ENCODE data around the gene CCDC33. TPM values are rescaled to one million over a fixed set of nuclear protein-coding genes. Genes with fewer than 3 reads are reported as not detected.

The CCDC33 gene
- total RNA-seq, 4 donors from 2014 or later: not detected

DNA sequence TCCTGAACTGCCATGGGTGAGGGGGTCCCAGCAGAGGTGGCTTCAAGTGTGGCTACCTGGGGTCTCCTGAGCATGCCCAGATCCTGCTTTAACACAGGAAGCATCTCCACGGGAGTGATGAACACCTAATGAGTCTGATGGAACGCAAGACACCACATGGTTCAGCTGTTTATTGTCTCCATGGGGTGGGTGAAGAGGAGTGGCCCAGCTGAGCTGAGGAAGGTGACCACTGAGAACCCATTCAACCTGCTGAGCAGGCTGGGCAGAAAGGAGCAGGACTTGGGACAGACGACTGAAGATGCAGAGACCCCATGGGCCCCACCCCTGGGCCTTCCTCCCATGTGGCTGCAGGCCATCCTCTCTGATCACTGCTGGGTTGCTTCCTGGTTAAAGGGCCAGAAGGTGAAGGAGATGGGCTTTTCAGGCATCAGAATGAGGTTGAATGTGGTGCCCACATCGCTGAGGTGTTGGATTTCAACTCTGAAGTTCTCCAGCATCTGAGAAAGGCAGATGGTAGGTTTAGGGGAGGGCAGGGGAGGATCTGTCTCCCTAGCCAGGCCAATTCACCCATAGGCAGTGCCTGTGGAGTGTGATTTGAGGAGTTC lies 101.6 kb downstream of the CCDC33 start:
- 74 to 87% methylated on average over 4 of the region's 4 CpGs for WGBS, 2 donors
- DNase-seq (ENCODE audit: low spot score in 2 of 2): no peak
- Histone ChIP-seq H3K27ac (no peak overlapping the region), H3K4me1 (no peaks in the 10 kb centered on the region), H3K9me3 (no peaks in the 10 kb centered on the region), H3K4me3 (no peak overlapping the region), H3K36me3 (no peaks in the 10 kb centered on the region), H3K27me3 (no peaks in the 10 kb centered on the region)
- TF ChIP-seq EP300 (IDR thresholded peaks at IDR 0.05) (no peak), POLR2A (IDR thresholded peaks at IDR 0.05) (no peak)
- TF ChIP-seq, protein P1, sequence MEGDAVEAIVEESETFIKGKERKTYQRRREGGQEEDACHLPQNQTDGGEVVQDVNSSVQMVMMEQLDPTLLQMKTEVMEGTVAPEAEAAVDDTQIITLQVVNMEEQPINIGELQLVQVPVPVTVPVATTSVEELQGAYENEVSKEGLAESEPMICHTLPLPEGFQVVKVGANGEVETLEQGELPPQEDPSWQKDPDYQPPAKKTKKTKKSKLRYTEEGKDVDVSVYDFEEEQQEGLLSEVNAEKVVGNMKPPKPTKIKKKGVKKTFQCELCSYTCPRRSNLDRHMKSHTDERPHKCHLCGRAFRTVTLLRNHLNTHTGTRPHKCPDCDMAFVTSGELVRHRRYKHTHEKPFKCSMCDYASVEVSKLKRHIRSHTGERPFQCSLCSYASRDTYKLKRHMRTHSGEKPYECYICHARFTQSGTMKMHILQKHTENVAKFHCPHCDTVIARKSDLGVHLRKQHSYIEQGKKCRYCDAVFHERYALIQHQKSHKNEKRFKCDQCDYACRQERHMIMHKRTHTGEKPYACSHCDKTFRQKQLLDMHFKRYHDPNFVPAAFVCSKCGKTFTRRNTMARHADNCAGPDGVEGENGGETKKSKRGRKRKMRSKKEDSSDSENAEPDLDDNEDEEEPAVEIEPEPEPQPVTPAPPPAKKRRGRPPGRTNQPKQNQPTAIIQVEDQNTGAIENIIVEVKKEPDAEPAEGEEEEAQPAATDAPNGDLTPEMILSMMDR (IDR thresholded peaks at IDR 0.05): no peak

DNA sequence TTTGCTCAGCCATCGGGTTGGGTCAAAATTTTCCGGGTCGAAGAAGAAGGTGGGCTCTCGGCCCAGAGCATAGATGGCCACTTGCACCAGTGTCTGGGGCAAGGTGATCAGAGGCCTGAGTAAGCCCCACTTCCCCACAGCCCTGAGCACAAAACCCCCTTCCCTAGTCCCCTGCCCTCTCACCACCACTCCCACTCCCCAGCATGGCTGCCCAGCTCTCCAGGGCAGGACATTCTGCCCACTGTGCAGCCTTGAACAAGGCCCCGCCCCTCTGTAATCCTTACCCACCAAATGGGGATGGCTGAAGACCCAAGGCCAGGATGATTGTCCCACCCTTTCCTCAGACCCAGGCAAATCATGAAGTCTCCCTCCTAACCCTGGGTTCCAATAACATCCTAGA lies 102.5 kb downstream of the CCDC33 start:
- Histone ChIP-seq H3K4me3 (no peak overlapping the region), H3K4me1 (no peaks in the 10 kb centered on the region), H3K27ac (no peak overlapping the region), H3K27me3 (no peaks in the 10 kb centered on the region), H3K36me3 (no peaks in the 10 kb centered on the region), H3K9me3 (no peaks in the 10 kb centered on the region)
- 89 to 98% methylated on average over 5 of the region's 5 CpGs for WGBS, 2 donors
- TF ChIP-seq EP300 (IDR thresholded peaks at IDR 0.05) (no peak), POLR2A (IDR thresholded peaks at IDR 0.05) (no peak)
- TF ChIP-seq, protein P1 (IDR thresholded peaks at IDR 0.05): no peak
- no peak for DNase-seq (ENCODE audit: low spot score in 2 of 2)

DNA sequence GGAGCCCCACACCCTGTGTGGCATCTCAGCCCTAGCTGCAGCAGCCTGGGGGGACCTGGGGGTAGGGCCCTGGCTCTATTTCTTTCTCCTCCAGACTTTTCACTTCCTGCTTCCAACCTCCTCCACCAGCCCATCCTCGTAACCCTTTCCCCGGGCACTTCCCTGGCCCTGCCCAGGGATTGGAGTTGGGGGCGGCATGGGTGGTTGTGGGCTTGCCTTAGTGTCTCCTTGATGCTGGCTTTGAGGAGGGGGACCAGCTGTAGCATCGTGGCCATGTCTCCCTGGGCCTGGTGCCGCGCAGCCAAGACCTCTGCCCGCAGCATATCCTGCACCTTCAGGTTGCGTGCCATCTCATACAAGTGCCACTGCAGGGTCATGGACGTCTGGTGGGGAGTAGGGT lies 103.2 kb downstream of the CCDC33 start:
- WGBS, 2 donors: 91 to 95% methylated on average over 6 to 9 of the region's 9 CpGs
- no peak for DNase-seq (ENCODE audit: low spot score in 2 of 2)

DNA sequence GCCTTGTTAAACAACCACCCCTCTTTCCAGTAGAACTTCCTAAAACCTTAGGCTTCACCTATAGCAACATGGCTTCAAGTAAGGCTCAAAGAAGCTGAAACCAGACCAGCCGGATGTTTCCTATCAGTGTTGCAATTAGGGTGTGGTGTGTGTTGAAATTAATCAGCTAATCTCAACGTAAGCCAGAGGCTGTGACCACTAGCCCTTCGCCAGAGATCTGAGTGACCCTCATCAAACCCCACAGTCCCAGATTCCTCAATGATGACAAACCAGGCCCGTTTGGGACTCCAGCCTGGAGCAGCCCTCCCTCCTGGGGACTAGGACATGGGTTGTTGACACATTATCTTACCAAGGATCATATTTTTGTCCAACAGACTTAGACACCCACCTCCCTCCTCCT lies 104.0 kb downstream of the CCDC33 start:
- no peaks in the 10 kb centered on the region for H3K36me3 ChIP-seq
- H3K27ac ChIP-seq: no peak overlapping the region
- no peaks in the 10 kb centered on the region for H3K27me3 ChIP-seq
- no peak overlapping the region for H3K4me3 ChIP-seq
- H3K9me3 ChIP-seq: no peaks in the 10 kb centered on the region
- 39 to 54% methylated on average over 4 of the region's 4 CpGs for WGBS, 2 donors
- no peak for DNase-seq (ENCODE audit: low spot score in 2 of 2)
- no peaks in the 10 kb centered on the region for H3K4me1 ChIP-seq
- no peak for TF ChIP-seq POLR2A (IDR thresholded peaks at IDR 0.05)
- TF ChIP-seq, protein P1 (IDR thresholded peaks at IDR 0.05): no peak
- no peak for TF ChIP-seq EP300 (IDR thresholded peaks at IDR 0.05)

More for the DNA sequence above, 103.2 kb downstream of the CCDC33 start:
- H3K36me3 ChIP-seq: no peaks in the 10 kb centered on the region
- TF ChIP-seq EP300 (IDR thresholded peaks at IDR 0.05) (no peak), POLR2A (IDR thresholded peaks at IDR 0.05) (no peak)
- TF ChIP-seq, protein P1 (IDR thresholded peaks at IDR 0.05): no peak
- H3K4me1 ChIP-seq: no peaks in the 10 kb centered on the region
- no peaks in the 10 kb centered on the region for H3K27me3 ChIP-seq
- H3K9me3 ChIP-seq: no peaks in the 10 kb centered on the region
- no peak overlapping the region for H3K4me3 ChIP-seq
- no peak overlapping the region for H3K27ac ChIP-seq

DNA sequence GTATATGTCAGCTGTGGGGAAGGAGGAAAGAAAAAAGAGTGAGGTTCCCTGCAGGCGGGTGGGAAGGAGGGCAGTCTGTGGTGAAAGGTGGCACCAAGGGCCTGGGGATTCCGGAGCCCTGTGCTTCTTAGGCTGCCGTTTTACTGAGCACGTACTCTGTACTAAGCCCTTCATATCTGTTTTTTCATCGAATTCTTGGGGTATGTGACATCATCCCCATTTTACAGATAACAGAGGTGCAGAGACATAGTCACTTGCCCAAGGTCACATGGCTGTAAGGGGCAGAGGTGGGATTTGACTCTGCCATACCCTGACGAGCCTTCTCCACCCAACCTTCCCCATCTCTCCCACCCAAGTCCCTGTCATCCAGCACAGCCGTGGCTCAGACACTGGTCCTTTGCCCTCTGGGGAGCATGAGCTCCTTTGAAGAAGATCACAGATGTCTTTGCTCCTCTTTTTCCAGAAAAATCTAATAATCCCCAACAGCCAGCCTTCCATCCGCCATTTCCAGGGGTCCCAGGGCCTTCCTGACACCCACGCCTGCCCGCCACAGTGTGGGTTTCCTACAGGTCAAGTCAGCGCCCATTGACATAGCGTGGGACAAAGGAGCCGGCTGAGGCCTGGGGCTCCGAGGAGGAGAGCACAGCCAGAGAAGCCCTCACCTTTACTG lies 107.1 kb downstream of the CCDC33 start:
- Histone ChIP-seq H3K27ac (no peak overlapping the region), H3K27me3 (no peaks in the 10 kb centered on the region), H3K36me3 (no peaks in the 10 kb centered on the region), H3K4me1 (no peaks in the 10 kb centered on the region), H3K4me3 (no peak overlapping the region), H3K9me3 (no peaks in the 10 kb centered on the region)
- TF ChIP-seq, protein P1 (IDR thresholded peaks at IDR 0.05): no peak
- no peak for TF ChIP-seq POLR2A (IDR thresholded peaks at IDR 0.05)
- no peak for TF ChIP-seq EP300 (IDR thresholded peaks at IDR 0.05)
- WGBS, 2 donors: 93 to 94% methylated on average over 14 of the region's 14 CpGs
- DNase-seq (ENCODE audit: low spot score in 2 of 2): no peak
